Astrocyte of the spinal cord (primary cell): ENCODE results near the gene PIK3R2.
A peak's percentile ranks its signal among the peaks of the same experiment; 100 is the strongest.
"Not testable (repeated sequence)": the region's sequence is repeated elsewhere in the genome, so short reads cannot be mapped to it uniquely, and the experiment has no call there.

Experiments
- DNase-seq: peaks from one replicate; pipeline ENCODE4 v3.0.0; 2011; ENCODE audit warnings: low read depth, low spot score
- H3K4me3 ChIP-seq: 2 replicates; pipeline ENCODE4 v1.5.1; 2011; ENCODE audit warnings: low read depth, mild to moderate bottlenecking, low read length, moderate library complexity
- in situ Hi-C: cut with HindIII; loops from 2 replicates; pipeline ENCODE4 v1.10.0; 2017; ENCODE audit warnings: low sequenced_read_pairs
- TF ChIP-seq, protein P1 (sequence below): IDR thresholded peaks from 2 replicates; pipeline ENCODE4 v1.5.1; 2012; ENCODE audit warnings: low read depth, mild to moderate bottlenecking, low read length, inconsistent platforms

Gene PIK3R2

DNA sequence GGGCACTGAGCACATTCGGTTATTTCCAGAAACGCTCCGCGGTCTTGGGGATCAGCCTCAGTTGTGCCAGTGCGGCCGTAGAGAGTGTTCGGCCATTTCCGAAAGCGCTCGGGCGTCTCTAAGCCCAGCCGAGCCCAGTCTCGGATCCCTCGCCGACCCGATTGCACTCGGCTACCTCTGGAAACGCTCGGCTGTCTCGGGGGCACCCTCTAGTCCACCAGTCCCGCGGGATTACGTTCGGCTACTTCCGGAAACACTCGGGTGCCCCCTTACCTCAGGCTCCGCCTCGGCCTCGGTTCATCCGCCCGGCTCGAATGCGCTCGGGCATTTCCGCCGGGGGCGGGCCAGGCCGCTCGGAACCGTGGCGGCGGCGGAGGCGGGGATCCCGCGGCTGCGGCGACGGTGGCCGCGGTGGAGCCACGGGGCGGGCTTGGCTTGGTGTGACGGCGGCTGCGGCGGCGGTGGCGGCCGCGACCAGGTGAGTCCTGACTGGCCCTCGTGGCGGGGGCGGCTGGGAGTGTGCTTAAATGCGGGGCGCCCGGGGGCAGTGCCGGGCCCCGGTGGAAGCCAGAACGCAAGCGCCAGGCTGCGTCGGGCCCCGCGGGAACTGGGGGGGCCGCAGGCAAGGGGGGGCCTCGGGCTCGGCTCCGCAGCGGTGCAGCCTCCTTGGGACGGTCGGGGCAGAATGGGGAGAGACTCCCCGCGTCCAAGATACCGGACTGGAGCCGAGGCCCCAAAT lies at the start of gene PIK3R2:
Gene PIK3R2 (plus strand): TSS at position 347 of the 739 bp plus-strand sequence. CDS start 2,717 bp downstream, outside the sequence.
- H3K4me3 ChIP-seq = peak within 1 kb of the TSS; percentile 80
- DNase-seq = peak; percentile 99
- in situ Hi-C loops = no loop called here
- TF ChIP-seq, protein P1, sequence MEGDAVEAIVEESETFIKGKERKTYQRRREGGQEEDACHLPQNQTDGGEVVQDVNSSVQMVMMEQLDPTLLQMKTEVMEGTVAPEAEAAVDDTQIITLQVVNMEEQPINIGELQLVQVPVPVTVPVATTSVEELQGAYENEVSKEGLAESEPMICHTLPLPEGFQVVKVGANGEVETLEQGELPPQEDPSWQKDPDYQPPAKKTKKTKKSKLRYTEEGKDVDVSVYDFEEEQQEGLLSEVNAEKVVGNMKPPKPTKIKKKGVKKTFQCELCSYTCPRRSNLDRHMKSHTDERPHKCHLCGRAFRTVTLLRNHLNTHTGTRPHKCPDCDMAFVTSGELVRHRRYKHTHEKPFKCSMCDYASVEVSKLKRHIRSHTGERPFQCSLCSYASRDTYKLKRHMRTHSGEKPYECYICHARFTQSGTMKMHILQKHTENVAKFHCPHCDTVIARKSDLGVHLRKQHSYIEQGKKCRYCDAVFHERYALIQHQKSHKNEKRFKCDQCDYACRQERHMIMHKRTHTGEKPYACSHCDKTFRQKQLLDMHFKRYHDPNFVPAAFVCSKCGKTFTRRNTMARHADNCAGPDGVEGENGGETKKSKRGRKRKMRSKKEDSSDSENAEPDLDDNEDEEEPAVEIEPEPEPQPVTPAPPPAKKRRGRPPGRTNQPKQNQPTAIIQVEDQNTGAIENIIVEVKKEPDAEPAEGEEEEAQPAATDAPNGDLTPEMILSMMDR = no peak

DNA sequence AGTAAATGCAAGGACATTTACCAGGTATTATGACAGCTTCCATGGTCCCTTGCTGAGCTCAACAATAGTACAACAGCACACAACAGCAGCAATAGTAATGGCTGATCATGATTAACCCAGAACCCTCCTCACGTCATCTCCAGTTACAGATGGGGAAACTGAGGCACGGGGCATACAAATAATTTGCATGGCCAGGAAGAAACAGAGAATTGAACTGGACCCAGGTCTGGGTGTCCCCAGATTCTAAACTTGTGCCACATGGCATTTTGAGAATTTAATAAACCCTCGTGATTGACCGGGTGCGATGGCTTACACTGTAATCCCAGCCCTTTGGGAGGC lies 48.2 kb upstream of the PIK3R2 start:
- in situ Hi-C loops = no loop called here

DNA sequence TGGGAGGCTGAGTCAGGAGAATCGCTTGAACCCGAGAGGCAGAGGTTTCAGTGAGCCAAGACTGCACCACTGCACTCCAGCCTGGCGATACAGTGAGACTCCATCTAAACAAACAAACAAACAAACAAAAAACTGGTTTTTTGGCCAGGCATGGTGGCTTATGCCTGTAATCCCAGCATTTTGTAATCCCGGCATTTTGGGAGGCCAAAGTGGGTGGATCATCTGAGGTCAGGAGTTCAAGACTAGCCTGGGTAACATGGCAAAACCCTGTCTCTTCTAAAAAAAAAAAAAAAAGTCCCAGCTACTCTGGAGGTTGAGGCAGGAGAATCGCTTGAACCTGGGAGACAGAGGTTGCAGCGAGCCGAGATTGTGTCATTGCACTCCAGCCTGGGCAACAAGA lies 47.7 kb upstream of the PIK3R2 start:
- H3K4me3 ChIP-seq, in situ Hi-C loops, DNase-seq: not testable (repeated sequence)

More for the DNA sequence above, 48.2 kb upstream of the PIK3R2 start:
- DNase-seq = no peak
- TF ChIP-seq, protein P1 = no peak
- H3K4me3 ChIP-seq = peak overlapping the region; percentile 25

DNA sequence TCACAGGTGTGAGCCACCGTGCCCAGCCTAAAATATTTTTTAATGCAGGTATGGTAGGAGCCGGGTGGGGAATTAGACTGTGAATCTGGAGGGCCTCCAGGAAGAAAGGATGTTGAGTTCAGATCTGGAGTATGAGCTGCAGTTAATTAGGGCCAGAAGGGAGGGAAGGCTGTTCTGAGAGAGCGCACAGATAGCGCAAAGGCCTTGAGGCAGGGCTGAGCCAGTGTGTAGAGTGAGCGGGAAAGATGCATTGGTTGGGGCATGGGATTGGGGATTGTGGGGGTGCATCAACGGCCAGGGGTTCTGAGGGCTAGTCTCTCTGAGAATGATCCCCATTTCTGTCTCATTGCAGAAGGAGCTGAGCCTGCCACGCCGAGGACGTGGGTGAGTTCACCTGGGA lies 45.7 kb upstream of the PIK3R2 start:
- in situ Hi-C loops = no loop called here
- DNase-seq = no peak
- no peak overlapping the region for H3K4me3 ChIP-seq
- TF ChIP-seq, protein P1 = no peak

DNA sequence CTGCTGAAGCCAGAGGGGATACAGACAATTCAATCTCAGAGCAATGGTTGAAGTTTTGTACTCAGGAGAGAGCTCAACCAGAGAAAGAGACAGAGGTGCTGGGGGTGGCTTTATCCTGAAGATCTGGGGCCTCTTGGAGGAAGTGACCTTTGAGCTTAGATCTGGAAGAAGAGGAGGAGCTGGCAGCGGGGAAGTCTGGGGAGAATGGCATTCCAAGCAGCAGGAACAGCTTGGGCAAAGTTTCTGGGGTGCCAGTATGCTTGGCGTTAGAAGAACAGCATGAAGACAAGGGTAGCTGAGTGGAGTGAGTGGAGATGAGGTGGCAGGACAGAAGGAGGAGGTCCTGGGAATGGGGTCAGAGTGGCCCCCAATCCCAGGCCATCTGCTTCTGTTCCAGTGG lies 44.1 kb upstream of the PIK3R2 start:
- TF ChIP-seq, protein P1 = no peak
- in situ Hi-C loops = no loop called here
- no peak overlapping the region for H3K4me3 ChIP-seq
- no peak for DNase-seq

DNA sequence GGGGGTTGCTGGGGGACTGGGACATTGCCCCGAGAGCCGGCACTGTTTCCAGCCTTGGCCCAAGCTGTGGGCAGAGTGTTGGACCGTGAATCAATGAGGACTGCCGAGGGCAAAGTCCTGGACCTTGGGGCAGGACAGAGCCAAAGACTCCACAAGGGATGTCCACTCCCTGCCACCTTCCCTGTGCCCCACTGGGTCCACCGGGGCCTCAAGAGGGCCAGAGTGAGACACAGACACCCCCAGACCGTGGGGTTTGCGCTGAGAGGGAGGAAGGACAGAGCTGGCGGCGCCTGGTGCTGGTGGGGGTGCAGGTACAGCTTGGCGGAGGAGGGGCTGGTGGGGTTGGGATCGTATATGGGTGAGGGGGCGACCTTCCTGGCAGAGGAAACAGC lies 43.6 kb upstream of the PIK3R2 start:
- TF ChIP-seq, protein P1 = no peak
- DNase-seq = no peak
- in situ Hi-C loops = no loop called here
- peak overlapping the region; percentile 57 for H3K4me3 ChIP-seq

DNA sequence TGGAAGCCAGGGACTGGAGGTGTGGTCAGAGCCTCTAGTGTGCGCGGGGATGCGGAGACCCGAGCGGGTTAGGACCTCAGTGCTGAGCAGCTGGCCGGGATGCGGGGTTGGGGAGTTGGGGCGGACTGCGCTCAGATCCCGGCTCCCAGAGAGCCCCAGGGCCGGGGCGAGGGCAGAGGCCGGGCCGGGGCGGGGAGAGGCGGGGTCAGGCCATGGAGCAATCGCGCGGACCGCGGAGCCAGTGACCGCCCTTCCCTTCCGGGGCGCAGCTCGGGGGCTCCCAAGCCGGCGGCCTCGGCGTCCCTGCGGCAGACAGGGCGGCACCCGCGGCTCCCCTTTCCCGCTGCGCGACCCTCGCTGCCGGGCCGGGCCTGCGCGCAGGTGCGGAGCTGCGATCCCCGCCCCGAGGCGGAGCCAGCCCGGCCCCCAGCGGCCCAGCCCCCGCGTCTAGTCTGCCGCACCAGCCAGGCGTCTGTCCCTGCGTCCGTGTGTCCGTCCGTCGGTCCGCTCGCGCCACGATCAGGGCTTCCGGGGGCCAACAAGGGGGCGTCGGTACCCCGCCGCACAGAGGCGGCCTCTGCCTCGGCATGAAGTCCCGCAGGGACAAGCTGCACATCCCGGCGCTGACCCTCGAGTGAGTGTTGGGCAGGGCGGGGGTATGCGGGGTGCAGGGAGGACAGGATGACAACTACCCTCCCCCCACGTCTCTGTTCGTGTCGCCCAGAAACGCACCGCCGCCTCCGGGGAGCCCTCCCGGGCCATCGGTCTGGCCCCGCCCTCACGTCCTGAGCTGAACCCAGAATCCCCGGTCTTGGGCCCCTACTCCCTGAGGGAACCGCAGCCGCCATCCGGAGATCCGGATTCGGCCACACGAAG lies 43.0 kb upstream of the PIK3R2 start:
- no peak for DNase-seq
- peak overlapping the region; percentile 57 for H3K4me3 ChIP-seq
- in situ Hi-C loops = no loop called here
- TF ChIP-seq, protein P1 = no peak
